Astrocyte of the cerebellum (primary cell): ENCODE data around the gene PPRC1.

Experiments
- DNase-seq: peaks from one replicate; pipeline ENCODE4 v3.0.0-alpha.2; 2011; ENCODE audit warnings: low read depth
- H3K4me3 ChIP-seq: 2 replicates; pipeline ENCODE4 v1.5.1; 2011; ENCODE audit warnings: mild to moderate bottlenecking, low read depth, low read length, moderate library complexity
- CTCF ChIP-seq: IDR thresholded peaks from 2 replicates; pipeline ENCODE4 v1.5.1; 2012; ENCODE audit warnings: low read length, low read depth, moderate library complexity, mild to moderate bottlenecking; ENCODE audit errors: missing control alignments
- in situ Hi-C: cut with HindIII; loops from 2 replicates; pipeline ENCODE4 v1.10.0; 2017; ENCODE audit warnings: low sequenced_read_pairs

Gene PPRC1

DNA sequence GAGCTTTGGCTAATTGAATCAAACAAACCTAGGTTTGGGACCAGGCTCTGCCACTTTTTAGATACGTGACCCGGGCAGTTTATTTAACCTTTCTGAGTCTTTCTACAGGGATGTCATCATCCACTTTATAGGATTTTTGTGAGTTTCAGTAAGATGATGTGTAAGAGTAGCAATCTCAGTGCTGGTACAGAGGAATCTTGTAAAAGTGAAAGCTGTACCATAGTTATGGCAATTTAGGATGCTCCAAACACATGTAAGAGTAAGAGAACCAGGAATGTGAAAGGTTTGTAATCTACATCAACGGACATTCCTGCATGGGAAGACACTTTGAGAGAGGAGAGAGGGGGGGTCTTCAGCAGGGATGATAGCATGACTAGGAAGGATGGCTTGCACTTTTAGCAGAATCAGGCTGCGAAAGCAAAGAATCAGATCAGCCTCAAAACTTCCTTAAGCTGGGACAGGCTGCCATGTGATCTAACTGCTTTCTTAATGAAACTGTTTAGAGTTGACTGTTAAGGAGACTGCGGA lies 20.3 kb downstream of the PPRC1 start:
- no peak for TF ChIP-seq CTCF
- in situ Hi-C loops = no loop called here

GRCh38 chr10:102154466-102155116 lies 21.8 kb downstream of the PPRC1 start:
- in situ Hi-C loops = no loop called here
- DNase-seq = no peak
- TF ChIP-seq CTCF = no peak
- H3K4me3 ChIP-seq = no peak overlapping the region

More for the DNA sequence above, 20.3 kb downstream of the PPRC1 start:
- DNase-seq = no peak
- peak overlapping the region; percentile 99 for H3K4me3 ChIP-seq

DNA sequence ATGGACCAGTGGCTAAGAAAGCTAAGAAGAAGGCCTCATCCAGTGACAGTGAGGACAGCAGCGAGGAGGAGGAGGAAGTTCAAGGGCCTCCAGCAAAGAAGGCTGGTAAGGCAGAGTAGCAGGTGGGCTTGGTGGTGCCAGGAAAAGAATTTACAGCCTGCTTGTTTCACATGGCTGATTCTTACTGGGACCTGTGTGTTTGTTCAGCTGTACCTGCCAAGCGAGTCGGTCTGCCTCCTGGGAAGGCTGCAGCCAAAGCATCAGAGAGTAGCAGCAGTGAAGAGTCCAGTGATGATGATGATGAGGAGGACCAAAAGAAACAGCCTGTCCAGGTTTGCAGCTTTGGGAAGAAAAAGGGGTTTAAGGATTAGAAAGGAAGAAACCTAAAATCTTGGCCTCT lies 24.4 kb downstream of the PPRC1 start:
- in situ Hi-C loops = no loop called here
- H3K4me3 ChIP-seq = no peak overlapping the region
- TF ChIP-seq CTCF = no peak
- no peak for DNase-seq

- no peak for TF ChIP-seq CTCF
- H3K4me3 ChIP-seq = no peak overlapping the region
- no peak for DNase-seq
- in situ Hi-C loops = no loop called here
These were observed 26.3 kb downstream of the PPRC1 start for GRCh38 chr10:102159051-102159597.

DNA sequence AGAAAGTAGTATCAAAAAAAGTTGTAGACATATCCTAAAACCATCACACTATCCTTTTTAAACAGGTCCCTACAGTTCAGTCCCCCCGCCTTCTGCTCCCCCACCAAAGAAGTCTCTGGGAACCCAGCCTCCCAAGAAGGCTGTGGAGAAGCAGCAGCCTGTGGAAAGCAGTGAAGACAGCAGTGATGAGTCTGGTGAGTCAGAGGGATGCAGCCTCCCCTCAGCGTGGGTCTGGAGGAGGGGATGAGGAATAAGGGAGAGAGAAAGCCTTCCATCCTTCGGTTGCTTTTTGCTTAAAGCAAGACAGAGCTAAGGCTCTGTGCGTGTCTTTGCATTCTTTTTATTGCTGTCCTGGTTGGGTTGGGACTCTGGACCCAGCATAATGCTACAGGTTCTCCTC lies 27.0 kb downstream of the PPRC1 start:
- H3K4me3 ChIP-seq = no peak overlapping the region
- no peak for TF ChIP-seq CTCF
- no peak for DNase-seq
- in situ Hi-C loops = loop anchor here (10.0 kb wide), 1 partner anchor 195 kb away; no protein-coding TSS in a partner anchor

DNA sequence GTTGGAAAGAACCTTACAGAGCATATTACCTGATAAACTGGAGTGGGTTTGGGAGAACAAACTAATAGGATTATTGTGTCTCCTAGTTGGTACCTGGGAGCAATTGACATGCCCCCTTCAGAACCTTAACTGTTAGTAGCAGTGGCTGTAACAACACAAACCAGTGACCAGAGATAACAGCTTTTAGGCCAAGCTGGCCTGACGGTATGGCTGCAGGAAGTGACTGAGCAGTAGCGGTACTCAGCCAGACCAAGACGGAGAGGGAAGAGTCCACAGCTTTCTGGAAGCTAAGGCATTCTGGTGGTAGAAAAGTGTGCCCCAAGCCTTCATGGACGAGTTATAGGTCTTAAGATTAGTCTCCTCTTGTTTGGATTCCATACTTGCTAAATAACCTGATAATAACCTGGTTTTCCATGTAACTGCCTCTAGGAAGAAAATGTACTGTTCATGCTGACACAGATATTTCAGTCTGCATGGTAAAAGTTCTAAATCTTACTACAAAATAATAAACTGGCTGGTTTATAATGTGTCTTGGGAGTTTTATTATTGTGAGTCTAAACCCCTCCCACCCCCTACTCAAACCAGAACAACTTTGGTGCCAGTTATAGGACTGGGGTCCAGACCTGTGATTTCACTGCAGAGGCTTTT lies 30.6 kb downstream of the PPRC1 start:
- no peak for TF ChIP-seq CTCF
- DNase-seq = no peak
- no peak overlapping the region for H3K4me3 ChIP-seq
- in situ Hi-C loops = loop anchor here (10.0 kb wide), 1 partner anchor 191 kb away; no protein-coding TSS in a partner anchor
